HG03439 (cell line): ENCODE measurements around the gene RRP1B.
"Not testable (repeated sequence)": the region's sequence is repeated elsewhere in the genome, so short reads cannot be mapped to it uniquely, and the experiment has no call there.

ENCODE experiments used
- ATAC-seq: cut with Tn5 transposase; IDR thresholded peaks from one replicate; pipeline ENCODE4 v1.9.1; 2021; ENCODE audit warnings: mild to moderate bottlenecking, moderate library complexity; ENCODE audit not compliant: unreplicated experiment

RRP1B gene

DNA sequence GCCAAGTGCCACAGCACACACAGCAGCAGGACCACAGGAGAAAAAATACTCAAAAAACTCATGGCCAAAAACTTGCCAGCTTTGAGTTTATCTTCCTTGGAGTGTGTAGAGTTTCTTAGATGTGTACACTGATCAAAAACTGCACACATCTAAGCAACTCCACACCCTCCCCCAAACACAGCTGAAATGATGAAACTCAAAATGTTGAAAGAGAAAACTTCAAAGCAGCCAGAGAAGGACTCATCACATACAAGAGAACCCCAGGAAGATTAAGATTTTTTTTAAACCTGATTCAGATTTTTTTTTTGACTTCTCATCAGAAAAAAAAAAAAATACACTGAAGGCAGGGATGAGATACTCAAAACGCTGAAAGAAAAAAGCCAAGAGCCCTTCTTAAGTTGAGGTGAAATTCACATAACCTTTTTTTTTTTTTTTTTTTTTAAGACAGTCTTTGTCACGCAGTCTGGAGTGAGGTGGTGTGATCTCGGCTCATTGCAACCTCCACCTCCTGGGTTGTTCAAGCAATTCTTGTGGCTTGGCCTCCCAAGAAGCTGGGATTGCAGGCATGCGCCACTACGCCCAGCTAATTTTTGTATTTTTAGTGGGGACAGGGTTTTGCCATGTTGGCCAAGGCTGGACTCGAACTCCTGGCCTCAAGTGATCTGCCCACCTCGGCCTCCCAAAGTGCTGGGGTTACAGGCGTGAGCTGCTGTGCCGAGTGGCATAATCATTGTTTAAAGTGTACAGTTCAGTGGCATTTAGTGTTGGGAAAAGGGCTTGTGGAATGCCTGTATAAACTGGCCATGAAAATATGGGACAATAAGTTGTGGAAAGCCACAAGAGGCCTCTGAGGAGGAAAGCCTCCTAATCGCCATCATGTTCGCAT lies 38.6 kb downstream of the RRP1B start:
- ATAC-seq, result no peak

DNA sequence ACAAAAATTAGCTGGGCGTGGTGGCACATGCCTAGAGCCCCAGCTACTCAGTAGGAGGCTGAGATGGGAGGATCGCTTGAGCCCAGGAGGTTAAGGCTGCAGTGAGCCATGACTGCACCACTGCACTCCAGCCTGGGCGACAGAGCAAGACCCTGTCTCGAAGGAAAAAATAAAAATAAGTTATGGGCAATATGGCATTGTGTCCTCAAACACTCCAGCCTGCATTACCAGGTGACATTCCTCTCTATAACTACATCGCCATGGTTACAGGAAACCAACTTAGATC lies 40.1 kb downstream of the RRP1B start:
- ATAC-seq, result not testable (repeated sequence)

DNA sequence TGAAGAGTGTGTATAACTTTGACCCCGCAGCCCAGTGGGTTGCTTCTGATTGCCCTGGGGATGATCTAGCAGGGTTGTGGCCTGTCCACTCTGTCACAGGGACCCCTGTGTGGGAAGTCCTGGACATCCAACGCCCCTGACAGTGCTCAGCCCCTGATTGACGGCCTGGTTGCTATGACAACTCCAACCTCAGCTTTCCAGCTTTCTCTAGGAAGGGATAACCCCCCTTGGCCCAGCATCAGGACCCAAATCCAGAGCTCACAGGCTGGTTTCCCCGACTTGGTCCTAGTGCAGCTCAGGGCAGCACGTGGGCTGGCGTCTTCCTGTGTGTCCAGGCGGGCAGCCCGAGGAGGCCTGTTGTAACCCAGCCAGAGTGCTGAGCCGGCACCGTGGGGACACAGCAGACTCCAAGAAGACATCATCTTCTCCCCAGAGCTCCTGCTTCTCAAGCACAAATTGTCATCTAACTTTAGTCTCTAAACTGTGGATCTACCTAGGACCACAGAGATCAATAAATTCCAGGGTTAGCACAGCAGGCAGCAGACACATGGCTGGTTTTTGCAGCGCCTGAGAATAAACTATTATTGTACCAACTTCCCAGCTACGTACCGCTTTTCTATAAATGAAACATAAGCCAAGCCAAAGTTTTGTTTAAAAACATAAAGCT lies 40.7 kb downstream of the RRP1B start:
- no peak for ATAC-seq

DNA sequence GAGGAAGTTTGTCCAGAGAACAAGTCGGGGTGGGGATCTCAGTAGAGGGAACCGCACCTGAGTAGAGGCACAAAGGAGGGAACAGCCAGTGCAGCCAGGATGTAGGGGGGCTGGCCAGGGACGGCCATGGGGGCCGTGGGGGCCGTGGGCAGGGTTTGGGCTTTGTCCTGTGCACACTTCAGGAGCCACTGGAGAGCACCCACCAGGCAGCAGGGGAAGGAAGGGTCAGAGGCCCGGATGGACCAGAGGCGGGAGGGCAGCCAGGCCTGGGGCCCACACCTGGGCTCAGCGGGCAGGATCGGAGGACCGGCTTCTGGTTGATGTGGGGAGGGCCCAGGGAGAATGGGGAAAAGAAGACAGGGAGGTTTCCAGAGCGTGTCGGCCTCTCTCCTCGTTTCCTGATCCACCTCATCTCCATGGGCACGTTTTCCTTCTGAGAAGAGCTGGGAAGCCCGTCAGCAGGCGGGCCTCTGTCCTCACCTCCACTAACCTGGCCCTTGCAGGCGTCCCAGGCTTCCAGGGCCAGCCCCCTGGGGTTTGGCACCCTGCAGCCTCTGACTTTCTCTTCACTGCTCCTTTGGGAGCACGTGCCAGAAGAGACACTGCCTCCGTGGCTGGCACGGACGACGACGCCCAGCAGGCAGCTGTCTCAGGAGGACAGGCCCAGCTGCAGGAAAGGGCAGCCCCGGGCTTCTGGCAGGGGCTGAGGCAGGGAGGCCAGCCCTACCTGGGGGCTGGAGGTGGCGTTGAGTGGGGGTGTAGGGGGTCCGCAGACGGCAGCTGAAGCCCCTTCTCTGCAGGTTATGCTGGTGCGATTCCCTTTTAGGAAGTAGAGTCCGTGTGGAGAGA lies 42.8 kb downstream of the RRP1B start:
- no peak for ATAC-seq

DNA sequence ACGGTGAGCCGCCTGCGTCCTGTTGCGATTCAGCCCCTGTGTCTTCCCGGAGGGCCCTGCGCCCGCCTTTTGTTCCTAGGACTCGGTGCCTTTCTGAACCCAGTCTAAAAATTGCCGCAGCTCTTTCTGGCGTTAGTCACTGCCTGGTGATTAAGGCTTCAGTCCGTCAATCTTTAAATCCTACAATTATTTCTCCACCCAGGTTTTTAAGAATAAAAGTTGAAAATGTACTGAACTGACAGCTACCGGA lies 43.4 kb downstream of the RRP1B start:
- no peak for ATAC-seq

DNA sequence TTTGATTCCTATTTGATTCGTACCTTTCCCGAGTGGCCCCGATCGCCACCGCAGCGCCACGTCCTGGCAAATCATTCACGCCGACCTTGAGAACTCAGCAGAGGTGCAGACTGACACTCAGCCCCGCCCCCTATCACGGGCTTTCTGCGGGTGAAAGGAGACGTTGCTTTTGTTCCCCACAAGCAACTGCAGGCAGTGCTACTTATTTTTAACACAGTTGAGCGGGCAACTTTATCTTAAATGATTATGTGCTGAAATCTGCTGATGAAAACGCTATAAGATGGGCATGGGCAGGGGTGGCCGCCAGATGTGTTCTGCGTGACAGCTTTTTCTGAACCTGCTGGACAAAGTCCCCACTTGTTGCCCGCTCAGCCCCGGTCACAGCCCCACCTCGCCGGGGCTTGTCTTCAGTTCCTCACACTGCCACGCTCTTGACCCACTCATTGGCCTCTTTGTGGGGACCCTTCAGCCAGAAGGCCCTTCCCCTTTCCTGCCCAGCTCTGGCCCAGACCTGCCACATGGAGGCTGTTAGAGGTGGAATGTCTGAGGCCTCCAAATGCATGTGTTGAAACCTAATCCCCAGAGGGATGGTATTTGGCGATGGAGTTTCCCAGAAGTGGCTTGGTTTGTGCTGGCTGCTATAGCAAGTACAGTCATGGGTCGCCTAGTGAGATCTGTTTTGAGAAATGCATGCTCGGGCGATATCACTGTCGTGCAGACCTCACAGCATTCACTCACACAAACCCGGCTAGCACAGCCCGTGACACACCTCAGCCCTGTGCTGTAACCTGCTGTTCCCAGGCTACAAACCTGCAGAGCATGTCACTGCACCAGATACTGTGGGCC lies 43.9 kb downstream of the RRP1B start:
- no peak for ATAC-seq

DNA sequence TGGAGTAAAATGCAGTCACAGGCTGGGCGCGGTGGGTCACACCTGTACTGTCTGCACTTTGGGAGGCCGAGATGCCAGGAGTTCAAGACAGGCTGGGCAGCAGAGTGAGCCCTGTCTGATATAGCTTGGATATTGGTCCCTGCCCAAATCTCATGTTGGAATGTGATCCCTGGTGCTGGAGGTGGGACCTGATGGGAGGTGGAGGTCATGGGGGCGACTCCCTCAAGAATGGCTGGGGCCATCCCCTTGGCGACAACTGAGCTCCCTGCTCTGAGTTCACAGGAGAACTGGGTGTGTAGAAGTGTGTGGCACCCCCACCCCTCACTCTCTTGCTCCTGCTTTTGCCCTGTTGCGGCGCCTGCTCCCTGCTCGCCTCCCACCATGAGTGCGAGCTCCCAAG lies 48.1 kb downstream of the RRP1B start:
- ATAC-seq, result no peak

DNA sequence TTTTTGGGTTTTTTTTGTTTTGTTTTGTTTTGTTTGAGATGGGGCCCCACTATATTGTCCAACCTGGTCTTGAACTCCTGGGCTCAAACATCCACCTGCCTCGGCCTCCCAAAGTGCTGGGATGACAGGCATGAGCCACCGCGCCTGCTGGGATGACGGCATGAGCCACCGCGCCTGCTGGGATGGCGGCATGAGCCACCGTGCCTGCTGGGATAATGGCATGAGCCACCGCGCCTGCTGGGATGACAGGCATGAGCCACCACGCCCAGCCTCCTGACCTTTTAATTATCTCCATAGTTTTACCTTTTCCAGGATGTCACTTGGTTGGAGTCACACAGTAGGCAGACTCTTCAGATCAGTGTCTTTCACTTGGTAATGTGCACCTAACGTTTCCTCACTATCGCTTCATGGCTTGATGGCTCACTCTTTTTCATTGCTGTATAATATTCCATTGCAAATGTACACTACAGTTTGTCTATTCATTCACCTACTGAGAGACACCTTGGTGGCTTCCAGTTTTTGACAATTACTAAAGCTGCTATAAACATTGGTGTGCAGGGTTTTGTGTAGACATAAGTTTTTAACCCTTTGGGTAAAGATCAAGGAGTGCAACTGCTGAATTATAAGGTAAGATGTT lies 49.5 kb downstream of the RRP1B start:
- ATAC-seq, result no peak

DNA sequence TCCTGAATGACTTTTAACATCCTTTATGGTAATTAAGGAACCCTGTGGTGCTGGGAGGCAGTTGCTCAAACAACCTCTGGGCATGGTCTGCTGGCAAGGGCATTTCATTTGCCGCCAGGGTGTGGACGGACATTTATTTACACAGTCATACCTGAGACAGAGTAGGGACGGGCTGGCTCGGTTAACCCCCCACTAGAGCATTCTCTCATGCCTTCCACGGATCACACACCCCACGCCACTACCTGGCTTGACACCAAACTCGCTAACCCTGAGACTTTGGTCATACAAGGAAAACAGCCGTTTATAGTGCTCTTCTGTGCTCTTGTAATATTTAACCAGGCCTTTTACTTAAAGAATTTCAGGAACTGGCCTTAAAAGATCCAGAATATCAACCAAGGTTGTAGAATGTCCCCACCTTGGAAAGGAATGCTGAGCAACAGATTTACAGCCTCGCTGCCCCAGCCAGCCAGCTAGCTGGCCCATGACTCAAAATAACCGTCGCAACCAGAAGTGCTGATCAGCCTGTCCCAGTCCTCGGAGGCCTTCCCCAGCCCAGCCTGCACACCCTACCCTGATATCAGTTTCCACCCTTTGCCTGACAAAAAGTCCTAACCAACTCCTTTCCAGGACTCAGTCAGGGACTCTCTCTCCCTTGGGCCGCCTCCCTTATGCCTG lies 53.0 kb downstream of the RRP1B start:
- no peak for ATAC-seq

DNA sequence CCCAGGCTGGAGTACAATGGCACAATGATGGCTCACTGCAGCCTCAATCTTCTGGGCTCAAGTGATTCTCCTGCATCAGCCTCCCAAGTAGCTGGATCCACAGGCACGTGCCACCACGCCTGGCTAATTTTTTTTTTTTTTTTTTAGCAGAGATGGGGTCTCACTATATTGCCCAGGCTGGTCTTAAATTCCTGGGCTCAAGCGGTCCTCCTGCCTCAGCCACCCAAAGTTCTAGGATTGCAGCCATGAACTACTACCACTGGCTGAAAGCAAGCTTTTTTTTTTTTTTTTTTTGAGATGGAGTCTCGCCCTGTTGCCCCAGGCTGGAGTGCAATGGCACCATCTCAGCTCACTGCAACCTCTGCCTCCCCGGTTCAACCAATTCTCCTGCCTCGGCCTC lies 53.8 kb downstream of the RRP1B start:
- ATAC-seq, result not testable (repeated sequence)

DNA sequence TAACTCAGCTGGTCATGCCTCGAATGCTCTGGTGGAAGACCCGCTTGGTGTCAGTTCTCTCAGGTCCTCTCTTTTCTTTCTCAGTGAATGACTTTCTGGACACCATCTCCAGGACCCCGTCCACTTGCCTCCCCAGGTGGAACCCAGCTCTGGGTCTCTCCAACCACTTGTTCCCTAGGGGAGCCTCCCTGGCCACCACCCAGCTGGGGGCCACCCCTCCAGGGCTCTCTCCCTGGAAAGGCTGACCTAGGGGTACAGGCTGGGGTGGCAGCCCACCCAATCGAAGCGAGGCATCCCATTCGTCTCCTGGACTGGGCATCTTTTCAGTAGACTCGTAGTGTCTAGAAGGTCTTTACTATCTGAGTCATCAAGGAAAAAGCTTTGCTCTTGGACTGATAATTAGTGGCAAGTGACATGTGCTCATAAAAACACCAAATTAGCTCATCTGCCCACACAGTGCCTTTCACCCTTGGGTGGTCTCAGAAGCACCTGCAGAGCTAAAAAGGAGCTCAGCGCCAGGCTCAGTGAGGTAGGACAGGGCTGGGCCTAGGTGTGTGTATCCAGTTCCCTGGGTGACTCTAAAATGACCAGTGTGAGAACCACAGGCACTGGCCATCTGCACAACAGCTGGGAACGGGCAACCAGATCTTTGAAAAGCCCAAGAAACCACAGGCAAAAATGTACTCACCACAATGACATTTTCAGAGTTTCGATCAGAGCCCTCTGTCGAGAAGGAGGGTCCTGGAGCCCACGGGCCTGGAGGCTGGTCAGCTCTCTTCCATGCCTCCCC lies 57.2 kb downstream of the RRP1B start:
- ATAC-seq, result peak; percentile 45

DNA sequence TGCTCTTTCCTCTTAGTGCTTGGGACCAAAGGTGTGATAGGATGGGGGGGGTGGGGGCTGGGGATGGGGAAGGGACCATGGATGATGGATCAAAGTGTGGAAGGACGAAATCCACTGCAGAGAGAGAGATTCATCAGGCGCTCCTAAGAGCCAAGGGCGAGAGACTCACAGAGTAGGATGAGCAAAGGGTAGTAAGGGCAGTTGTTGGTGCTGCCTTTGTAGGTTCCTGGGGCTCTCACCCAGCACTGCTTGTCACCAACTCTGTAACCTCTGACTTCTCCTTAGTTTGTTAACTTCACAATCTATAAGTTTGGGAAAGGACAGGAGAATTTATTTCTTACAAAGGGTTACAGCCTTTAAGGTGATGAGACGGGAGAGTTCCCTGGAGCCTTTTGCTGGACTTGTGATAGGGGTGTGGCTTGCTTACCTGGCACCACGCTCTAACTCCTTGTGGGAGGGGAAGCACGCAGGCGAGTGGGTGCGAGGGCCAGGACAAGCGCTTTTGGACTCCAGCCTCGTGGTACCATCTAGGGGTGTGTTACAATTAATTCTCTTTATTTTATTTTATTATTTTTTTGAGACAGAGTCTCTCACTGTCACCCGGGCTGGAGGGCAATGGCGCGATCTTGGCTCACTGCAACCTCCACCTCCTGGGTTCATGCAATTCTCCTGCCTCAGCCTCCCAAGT lies 58.0 kb downstream of the RRP1B start:
- ATAC-seq, result no peak

DNA sequence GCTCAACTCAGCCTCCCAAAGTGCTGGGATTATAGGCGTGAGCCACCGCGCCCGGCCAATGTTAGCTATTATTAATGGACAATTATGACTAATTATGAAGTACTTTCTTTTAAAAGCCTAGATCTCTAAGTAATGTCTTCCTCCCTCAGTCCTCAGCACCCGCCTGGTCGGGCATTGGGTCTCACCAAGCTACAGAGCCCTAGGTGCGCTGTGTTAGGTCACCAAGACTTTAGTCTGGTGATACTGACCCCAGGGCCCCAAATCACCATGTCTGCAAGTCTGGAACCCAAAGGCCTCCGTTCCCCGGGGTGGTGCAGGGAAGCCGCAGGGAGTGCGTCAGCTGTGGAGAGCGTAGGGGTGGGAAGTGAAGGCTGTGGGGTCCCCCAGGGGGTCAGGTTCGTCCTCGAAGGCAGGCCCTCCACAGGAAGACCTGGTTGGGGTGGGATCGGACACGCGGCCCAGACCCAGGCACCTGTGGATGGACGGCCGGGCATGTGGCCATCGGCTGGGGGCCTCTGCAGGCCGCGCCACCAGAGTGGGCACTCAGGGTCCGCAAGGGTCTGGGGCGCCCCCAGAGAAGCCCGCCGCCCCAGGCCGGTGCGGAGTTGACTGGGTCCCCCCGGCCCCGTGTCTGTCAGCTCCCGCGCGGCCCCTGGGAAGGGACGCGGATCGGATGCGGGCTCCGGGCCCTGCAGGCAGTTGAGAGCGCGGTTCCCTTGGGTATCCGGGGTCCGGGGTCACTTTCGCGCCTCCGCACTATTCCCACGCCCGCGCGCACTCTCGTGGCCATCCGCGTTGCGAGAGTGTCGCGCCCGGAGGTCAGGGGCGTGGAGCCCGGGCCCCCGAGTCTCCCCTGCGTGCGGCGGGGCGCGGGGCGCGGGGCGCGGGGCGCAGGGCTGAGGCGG lies 58.9 kb downstream of the RRP1B start:
- ATAC-seq, result no peak

DNA sequence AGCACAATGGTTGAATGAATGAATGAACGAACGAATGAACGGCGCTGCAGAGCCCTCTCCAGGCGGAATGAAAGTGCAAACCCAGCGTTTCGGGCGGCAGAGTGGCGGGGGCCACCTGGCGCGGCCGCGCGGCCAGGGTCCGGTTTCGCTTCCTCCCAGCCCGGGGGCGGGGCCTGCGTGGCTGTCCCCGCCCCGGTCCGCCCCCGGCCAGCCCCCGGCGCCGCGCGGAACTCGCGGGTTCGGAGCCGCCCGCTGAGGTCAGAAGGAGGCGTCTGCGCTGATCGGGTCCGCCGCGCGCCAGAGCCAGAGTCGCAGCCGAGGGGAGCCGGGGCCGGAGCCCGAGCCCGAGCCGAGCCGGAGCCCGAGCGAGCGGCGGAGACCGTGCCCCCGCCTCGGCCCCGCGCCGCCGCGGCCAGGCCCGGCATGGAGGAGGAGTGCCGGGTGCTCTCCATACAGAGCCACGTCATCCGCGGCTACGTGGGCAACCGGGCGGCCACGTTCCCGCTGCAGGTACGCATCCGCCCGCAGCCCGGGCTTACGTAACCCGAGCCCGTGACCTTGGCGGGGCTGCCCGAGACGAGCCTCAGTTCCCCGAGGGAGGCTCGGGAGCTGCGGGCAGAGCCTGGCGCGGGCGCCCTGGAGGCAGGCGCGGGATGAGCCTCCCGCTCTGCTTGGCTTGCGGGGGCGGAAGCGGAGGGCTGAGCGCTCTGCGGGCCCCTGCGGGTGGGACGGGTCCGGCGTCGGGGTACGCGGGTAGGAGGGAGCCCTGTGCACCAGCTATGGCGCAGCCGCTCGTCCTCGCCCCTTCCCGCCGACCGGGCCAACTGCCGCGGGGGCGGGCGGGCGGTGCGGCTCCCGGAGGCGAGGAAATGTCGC lies 59.8 kb downstream of the RRP1B start, which contains the start of gene PDXK:
TSS of gene PDXK (plus strand) at position 258 of the 876 bp plus-strand sequence. CDS start at position 424, 166 bp downstream.
- peak; percentile 60 for ATAC-seq

DNA sequence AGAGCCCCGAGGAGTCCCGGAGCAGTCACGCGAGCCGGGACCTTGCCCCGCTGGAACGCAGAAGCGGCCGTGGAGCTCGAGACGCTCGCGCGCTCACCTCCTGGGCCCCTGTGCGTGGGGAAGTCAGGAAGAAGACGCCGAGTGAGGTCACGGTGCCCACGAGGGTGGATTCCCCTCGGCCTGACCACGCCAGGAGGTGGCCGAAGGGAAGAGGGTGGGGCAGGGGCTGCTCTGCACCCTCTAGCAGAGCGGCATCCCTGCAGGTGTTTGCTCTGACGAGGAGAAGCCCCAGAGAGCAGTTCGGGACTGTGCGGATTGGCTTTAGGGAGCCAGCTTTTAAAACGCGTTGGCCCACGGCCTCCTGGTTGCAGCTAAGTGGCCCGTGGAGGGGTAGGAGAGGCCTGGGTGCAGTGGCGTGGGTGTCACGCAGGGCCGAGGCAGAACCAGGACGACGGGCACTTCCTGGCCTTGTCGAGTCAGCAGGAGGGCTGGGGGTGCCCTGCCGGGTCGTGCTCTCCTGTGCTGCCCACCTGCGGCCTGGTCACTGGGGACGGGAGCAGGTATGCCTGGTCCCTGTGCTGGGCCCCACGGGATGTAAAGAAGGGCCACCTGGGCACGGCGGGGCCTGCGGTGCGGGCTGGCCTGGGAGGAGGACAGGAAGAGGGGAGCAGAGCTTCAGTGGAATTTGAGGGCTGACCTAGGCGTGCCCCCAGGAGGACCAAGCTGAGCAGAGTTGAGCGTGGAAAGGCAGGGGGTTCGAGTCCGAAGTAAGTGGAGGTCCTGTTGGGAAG lies 60.6 kb downstream of the RRP1B start:
- ATAC-seq, result no peak
